Suprapubic skin (tissue), 4 donors: ENCODE results near the gene PCGF1.

ENCODE experiments used
- POLR2A ChIP-seq, 2 donors: fragments of 450-650 bp; IDR thresholded peaks; one replicate each; pipeline ENCODE4 v1.6.1; 2017; ENCODE audit warnings: antibody characterized with exemption in 2 of 2, mild to moderate bottlenecking in 2 of 2, moderate library complexity in 2 of 2
- POLR2AphosphoS5 ChIP-seq, 3 donors: sonication (generic); formaldehyde crosslinking; IDR thresholded peaks; one replicate each; pipeline ENCODE4 v1.6.1; 2017; ENCODE audit warnings: antibody characterized with exemption in 3 of 3
- TF ChIP-seq, protein P1 (sequence below), 2 donors: fragments of 200-600 bp in 1 of 2; fragments of 450-650 bp in 1 of 2; sonication (generic) in 1 of 2; IDR thresholded peaks; one replicate each; pipeline ENCODE4 v1.5.1; 2016 to 2019; ENCODE audit warnings: antibody characterized with exemption in 2 of 2, mild to moderate bottlenecking in 1 of 2, moderate library complexity in 1 of 2

DNA sequence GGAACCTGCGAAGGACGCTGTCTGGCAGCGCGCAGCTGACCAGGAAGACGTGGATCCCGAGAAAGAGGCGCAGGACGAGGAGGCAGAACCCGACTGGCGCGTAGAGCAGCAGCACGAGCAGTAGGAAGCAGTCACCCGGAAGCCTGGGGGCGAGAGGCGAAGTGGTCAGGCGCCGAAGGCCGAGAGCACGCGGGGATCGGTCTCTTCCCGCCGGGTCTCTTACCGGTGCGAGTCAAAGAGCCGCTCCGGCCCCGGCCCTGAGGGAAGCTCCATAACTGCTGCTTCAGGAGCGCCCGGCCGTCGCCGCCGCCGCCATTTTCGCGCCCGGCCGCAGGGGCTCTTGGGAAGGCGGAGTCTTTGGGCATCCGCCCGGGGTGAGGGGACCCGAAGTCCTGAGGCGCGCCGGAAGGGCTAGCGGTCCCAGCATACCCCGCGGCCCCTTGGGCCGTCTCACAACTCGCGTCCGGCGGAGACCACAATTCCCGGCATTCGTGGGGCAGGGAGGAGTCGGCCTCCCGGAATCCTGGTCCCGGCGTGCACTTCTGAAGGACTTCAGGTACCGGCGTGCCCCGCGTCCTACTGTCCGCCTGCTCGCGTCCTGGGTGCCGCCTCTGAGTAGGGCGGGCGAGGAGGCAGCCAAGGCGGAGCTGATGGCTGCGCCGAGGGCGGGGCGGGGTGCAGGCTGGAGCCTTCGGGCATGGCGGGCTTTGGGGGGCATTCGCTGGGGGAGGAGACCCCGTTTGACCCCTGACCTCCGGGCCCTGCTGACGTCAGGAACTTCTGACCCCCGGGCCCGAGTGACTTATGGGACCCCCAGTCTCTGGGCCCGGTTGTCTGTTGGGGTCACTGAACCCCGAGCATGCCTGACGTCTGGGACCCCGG is 22.1 kb upstream of the PCGF1 start, which contains the start of the genes AUP1 and HTRA2:
- peak; percentile 6 to 93 (median 84) for TF ChIP-seq POLR2AphosphoS5 (IDR thresholded peaks at IDR 0.05)
- TF ChIP-seq, protein P1, sequence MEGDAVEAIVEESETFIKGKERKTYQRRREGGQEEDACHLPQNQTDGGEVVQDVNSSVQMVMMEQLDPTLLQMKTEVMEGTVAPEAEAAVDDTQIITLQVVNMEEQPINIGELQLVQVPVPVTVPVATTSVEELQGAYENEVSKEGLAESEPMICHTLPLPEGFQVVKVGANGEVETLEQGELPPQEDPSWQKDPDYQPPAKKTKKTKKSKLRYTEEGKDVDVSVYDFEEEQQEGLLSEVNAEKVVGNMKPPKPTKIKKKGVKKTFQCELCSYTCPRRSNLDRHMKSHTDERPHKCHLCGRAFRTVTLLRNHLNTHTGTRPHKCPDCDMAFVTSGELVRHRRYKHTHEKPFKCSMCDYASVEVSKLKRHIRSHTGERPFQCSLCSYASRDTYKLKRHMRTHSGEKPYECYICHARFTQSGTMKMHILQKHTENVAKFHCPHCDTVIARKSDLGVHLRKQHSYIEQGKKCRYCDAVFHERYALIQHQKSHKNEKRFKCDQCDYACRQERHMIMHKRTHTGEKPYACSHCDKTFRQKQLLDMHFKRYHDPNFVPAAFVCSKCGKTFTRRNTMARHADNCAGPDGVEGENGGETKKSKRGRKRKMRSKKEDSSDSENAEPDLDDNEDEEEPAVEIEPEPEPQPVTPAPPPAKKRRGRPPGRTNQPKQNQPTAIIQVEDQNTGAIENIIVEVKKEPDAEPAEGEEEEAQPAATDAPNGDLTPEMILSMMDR (IDR thresholded peaks at IDR 0.05), result no peak
- TF ChIP-seq POLR2A (IDR thresholded peaks at IDR 0.05), result peak; percentile 48 to 73
